Measurements from ENCODE around the gene ANKRD13A.
"Not testable (repeated sequence)": the region's sequence is repeated elsewhere in the genome, so short reads cannot be mapped to it uniquely, and the experiment has no call there.

ANKRD13A gene

GRCh38 chr12:110084314-110085015 lies 85.2 kb downstream of the ANKRD13A start:
- no peaks in the 10 kb centered on the region for H3K9me3 ChIP-seq
- no peaks in the 10 kb centered on the region for H3K27me3 ChIP-seq
- no peak for TF ChIP-seq CTCF (IDR thresholded peaks at IDR 0.05; ENCODE audit: low read depth, low read length)
- H3K4me1 ChIP-seq: no peaks in the 10 kb centered on the region
- DNase-seq: no peak
- no peaks in the 10 kb centered on the region for H3K36me3 ChIP-seq
- no peak overlapping the region for H3K4me3 ChIP-seq (ENCODE audit: low read depth, low read length)

GRCh38 chr12:110088216-110088615 lies 89.0 kb downstream of the ANKRD13A start:
- H3K4me3 ChIP-seq (ENCODE audit: low read depth, low read length); H3K36me3 ChIP-seq; H3K4me1 ChIP-seq; H3K27me3 ChIP-seq; DNase-seq; H3K9me3 ChIP-seq: not testable (repeated sequence)

DNA sequence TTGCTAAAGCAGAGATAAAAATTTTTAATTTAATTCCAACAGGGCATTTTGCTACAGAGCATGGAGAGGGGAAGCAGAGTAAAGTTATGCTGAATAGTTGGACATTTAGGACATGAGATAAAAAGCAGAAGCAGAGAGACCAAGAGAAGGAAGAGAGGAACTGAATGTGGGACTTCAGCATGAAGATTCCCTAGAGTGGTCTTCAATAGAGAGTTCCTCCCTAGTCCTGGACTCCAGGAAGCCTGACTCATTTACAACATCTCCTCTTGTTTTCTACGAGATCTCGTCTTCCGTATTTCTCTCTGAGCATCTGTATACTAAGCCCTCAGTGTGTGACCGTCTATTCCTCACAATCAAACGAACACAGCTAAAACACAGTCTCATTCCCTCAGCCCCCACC lies 89.7 kb downstream of the ANKRD13A start:
- DNase-seq: no peak
- Histone ChIP-seq H3K4me1 (no peaks in the 10 kb centered on the region), H3K27me3 (no peaks in the 10 kb centered on the region), H3K4me3 (ENCODE audit: low read depth, low read length) (no peak overlapping the region), H3K36me3 (no peaks in the 10 kb centered on the region), H3K9me3 (no peaks in the 10 kb centered on the region)
- TF ChIP-seq CTCF (IDR thresholded peaks at IDR 0.05; ENCODE audit: low read depth, low read length): no peak
